ENCODE data around the gene CTBP2.

Gene CTBP2

DNA sequence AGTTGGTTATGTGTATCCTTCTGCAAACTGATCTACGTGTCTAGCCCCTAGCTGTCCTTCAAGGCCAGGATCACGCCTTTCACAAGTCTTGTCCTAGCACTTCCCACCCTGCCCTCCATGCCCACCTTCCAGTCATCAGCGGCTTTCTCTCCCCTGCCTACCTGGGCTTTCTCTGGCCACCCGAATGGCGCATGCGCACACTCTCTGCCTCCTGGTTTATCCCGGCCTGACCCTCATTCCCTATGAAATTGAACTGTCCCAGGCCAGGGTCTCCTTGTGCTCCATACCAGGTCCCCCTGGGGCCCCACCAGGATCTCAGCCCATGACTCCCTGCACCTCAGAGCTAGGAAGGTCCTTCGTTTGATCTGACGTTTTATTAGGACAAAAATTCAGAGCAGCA lies 31.6 kb upstream of the CTBP2 start:
- no peaks in the 10 kb centered on the region for H3K9me2 ChIP-seq (replicated peaks; ENCODE audit: control insufficient read depth, low read length)
- no peaks in the 10 kb centered on the region for H3F3A ChIP-seq (ENCODE audit: control insufficient read depth, insufficient read depth)
- TF ChIP-seq, protein P1, sequence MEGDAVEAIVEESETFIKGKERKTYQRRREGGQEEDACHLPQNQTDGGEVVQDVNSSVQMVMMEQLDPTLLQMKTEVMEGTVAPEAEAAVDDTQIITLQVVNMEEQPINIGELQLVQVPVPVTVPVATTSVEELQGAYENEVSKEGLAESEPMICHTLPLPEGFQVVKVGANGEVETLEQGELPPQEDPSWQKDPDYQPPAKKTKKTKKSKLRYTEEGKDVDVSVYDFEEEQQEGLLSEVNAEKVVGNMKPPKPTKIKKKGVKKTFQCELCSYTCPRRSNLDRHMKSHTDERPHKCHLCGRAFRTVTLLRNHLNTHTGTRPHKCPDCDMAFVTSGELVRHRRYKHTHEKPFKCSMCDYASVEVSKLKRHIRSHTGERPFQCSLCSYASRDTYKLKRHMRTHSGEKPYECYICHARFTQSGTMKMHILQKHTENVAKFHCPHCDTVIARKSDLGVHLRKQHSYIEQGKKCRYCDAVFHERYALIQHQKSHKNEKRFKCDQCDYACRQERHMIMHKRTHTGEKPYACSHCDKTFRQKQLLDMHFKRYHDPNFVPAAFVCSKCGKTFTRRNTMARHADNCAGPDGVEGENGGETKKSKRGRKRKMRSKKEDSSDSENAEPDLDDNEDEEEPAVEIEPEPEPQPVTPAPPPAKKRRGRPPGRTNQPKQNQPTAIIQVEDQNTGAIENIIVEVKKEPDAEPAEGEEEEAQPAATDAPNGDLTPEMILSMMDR (IDR thresholded peaks at IDR 0.05; ENCODE audit: low read depth, low read length, poor library complexity, severe bottlenecking): no peak
- no peak for TF ChIP-seq EZH2phosphoT487 (IDR thresholded peaks at IDR 0.05; ENCODE audit: borderline replicate concordance, low read length)
- H3K4me1 ChIP-seq (ENCODE audit: control insufficient read depth, low read length): no peaks in the 10 kb centered on the region
- no peaks in the 10 kb centered on the region for H3K27me3 ChIP-seq (ENCODE audit: control insufficient read depth, low read length)
- H3K27ac ChIP-seq (ENCODE audit: low read depth, low read length): no peak overlapping the region
- H4K20me1 ChIP-seq (ENCODE audit: control insufficient read depth, insufficient read depth, low read depth, low read length): no peaks in the 10 kb centered on the region
- H3K9me3 ChIP-seq (ENCODE audit: control insufficient read depth, insufficient read depth, low read length): no peaks in the 10 kb centered on the region
- H3K4me3 ChIP-seq (ENCODE audit: low read length): no peak overlapping the region
- no peaks in the 10 kb centered on the region for H3K36me3 ChIP-seq (ENCODE audit: control insufficient read depth, low read length)
- H3K4me2 ChIP-seq (ENCODE audit: low read length): no peak overlapping the region
- H3K79me2 ChIP-seq (ENCODE audit: control insufficient read depth, low read length): no peaks in the 10 kb centered on the region

DNA sequence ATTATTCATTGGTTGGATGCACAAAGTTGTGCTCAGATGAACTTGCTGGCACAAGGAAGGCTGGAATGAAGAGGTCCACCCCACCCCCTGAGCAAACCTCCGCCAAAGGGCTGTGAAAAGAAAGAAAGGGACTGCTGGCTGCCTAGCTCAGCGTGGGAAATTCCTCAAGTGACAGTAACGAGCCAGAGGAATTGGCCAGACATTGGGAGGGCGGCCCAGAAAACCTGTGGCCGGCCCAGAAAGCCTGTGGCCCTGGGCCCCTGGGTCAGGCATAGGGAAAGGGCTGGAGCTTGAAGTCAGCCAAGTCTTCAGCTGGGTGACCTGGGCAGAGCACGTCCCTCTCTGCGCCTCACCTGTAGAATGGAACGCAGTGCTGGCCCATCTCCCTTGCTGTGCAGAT lies 30.6 kb upstream of the CTBP2 start:
- TF ChIP-seq, protein P1 (IDR thresholded peaks at IDR 0.05; ENCODE audit: low read depth, low read length, poor library complexity, severe bottlenecking): no peak
- TF ChIP-seq EZH2phosphoT487 (IDR thresholded peaks at IDR 0.05; ENCODE audit: borderline replicate concordance, low read length): no peak
- Histone ChIP-seq H3K4me2 (ENCODE audit: low read length) (no peak overlapping the region), H3K27me3 (ENCODE audit: control insufficient read depth, low read length) (no peaks in the 10 kb centered on the region), H3K4me3 (ENCODE audit: low read length) (no peak overlapping the region), H4K20me1 (ENCODE audit: control insufficient read depth, insufficient read depth, low read depth, low read length) (no peaks in the 10 kb centered on the region), H3K79me2 (ENCODE audit: control insufficient read depth, low read length) (no peaks in the 10 kb centered on the region), H3K36me3 (ENCODE audit: control insufficient read depth, low read length) (no peaks in the 10 kb centered on the region), H3F3A (ENCODE audit: control insufficient read depth, insufficient read depth) (no peaks in the 10 kb centered on the region), H3K9me2 (replicated peaks; ENCODE audit: control insufficient read depth, low read length) (no peaks in the 10 kb centered on the region), H3K9me3 (ENCODE audit: control insufficient read depth, insufficient read depth, low read length) (no peaks in the 10 kb centered on the region), H3K27ac (ENCODE audit: low read depth, low read length) (no peak overlapping the region), H3K4me1 (ENCODE audit: control insufficient read depth, low read length) (no peaks in the 10 kb centered on the region)

DNA sequence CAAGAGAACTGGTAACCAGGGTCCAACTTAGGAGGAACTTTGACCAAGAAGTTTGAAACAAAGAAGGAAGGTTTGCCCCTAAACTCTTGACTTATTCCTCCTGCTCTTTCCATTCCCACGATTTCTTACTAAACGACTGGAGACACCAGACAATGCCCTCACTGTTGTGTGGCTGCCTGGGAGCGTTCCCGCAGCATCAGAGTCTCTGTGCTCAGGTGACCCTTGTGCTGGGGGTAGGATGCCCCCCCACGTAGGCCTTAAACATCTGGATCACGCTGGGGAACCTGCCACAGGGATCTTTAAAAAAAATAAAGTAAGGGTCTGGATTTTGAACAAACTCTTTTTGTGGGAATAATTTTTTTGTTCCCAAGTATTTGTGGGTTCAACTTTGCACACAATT lies 30.1 kb upstream of the CTBP2 start:
- H3K9me3 ChIP-seq (ENCODE audit: control insufficient read depth, insufficient read depth, low read length): no peaks in the 10 kb centered on the region
- no peaks in the 10 kb centered on the region for H3K36me3 ChIP-seq (ENCODE audit: control insufficient read depth, low read length)
- H3K4me2 ChIP-seq (ENCODE audit: low read length): no peak overlapping the region
- H3F3A ChIP-seq (ENCODE audit: control insufficient read depth, insufficient read depth): no peaks in the 10 kb centered on the region
- H3K79me2 ChIP-seq (ENCODE audit: control insufficient read depth, low read length): no peaks in the 10 kb centered on the region
- TF ChIP-seq EZH2phosphoT487 (IDR thresholded peaks at IDR 0.05; ENCODE audit: borderline replicate concordance, low read length): no peak
- TF ChIP-seq, protein P1 (IDR thresholded peaks at IDR 0.05; ENCODE audit: low read depth, low read length, poor library complexity, severe bottlenecking): no peak
- H3K27ac ChIP-seq (ENCODE audit: low read depth, low read length): no peak overlapping the region
- H3K9me2 ChIP-seq (replicated peaks; ENCODE audit: control insufficient read depth, low read length): no peaks in the 10 kb centered on the region
- no peaks in the 10 kb centered on the region for H4K20me1 ChIP-seq (ENCODE audit: control insufficient read depth, insufficient read depth, low read depth, low read length)
- H3K4me3 ChIP-seq (ENCODE audit: low read length): no peak overlapping the region
- no peaks in the 10 kb centered on the region for H3K27me3 ChIP-seq (ENCODE audit: control insufficient read depth, low read length)
- H3K4me1 ChIP-seq (ENCODE audit: control insufficient read depth, low read length): no peaks in the 10 kb centered on the region

DNA sequence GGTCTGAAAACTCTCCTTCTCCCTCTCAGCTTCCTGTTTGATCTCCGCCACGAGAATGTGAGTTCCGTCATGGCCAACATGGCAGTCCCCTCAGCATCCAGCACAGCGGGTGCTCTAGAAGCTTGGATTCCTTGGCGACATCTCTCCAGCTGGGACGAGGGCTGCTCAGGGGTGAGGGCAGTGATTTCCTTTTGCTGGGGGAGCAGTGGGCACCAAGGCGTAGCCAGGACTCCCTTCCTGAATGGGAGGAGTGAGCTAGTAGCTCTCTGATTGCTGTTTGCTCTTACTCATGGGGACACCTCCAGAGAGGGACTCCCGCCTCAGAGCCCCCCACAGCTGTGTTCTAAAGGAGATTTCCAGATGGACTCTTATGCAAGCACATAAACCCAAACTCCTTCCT lies 28.8 kb upstream of the CTBP2 start:
- Histone ChIP-seq H3K4me3 (ENCODE audit: low read length) (no peak overlapping the region), H3K4me2 (ENCODE audit: low read length) (no peak overlapping the region), H3K27ac (ENCODE audit: low read depth, low read length) (no peak overlapping the region), H3F3A (ENCODE audit: control insufficient read depth, insufficient read depth) (no peaks in the 10 kb centered on the region), H3K79me2 (ENCODE audit: control insufficient read depth, low read length) (no peaks in the 10 kb centered on the region), H3K9me2 (replicated peaks; ENCODE audit: control insufficient read depth, low read length) (no peaks in the 10 kb centered on the region), H3K9me3 (ENCODE audit: control insufficient read depth, insufficient read depth, low read length) (no peaks in the 10 kb centered on the region), H4K20me1 (ENCODE audit: control insufficient read depth, insufficient read depth, low read depth, low read length) (no peaks in the 10 kb centered on the region), H3K27me3 (ENCODE audit: control insufficient read depth, low read length) (no peaks in the 10 kb centered on the region), H3K36me3 (ENCODE audit: control insufficient read depth, low read length) (no peaks in the 10 kb centered on the region), H3K4me1 (ENCODE audit: control insufficient read depth, low read length) (no peaks in the 10 kb centered on the region)
- TF ChIP-seq, protein P1 (IDR thresholded peaks at IDR 0.05; ENCODE audit: low read depth, low read length, poor library complexity, severe bottlenecking): no peak
- TF ChIP-seq EZH2phosphoT487 (IDR thresholded peaks at IDR 0.05; ENCODE audit: borderline replicate concordance, low read length): no peak
